GM21381 (cell line): ENCODE data around the gene PCDH19.
A peak's percentile ranks its signal among the peaks of the same experiment; 100 is the strongest.
"Not testable (repeated sequence)": the region's sequence is repeated elsewhere in the genome, so short reads cannot be mapped to it uniquely, and the experiment has no call there.

Experiments
- ATAC-seq: cut with Tn5 transposase; IDR thresholded peaks from one replicate; pipeline ENCODE4 v1.9.1; 2021; ENCODE audit warnings: mild to moderate bottlenecking, moderate library complexity; ENCODE audit not compliant: unreplicated experiment

The PCDH19 gene, protein sequence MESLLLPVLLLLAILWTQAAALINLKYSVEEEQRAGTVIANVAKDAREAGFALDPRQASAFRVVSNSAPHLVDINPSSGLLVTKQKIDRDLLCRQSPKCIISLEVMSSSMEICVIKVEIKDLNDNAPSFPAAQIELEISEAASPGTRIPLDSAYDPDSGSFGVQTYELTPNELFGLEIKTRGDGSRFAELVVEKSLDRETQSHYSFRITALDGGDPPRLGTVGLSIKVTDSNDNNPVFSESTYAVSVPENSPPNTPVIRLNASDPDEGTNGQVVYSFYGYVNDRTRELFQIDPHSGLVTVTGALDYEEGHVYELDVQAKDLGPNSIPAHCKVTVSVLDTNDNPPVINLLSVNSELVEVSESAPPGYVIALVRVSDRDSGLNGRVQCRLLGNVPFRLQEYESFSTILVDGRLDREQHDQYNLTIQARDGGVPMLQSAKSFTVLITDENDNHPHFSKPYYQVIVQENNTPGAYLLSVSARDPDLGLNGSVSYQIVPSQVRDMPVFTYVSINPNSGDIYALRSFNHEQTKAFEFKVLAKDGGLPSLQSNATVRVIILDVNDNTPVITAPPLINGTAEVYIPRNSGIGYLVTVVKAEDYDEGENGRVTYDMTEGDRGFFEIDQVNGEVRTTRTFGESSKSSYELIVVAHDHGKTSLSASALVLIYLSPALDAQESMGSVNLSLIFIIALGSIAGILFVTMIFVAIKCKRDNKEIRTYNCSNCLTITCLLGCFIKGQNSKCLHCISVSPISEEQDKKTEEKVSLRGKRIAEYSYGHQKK (N-terminal part only)

DNA sequence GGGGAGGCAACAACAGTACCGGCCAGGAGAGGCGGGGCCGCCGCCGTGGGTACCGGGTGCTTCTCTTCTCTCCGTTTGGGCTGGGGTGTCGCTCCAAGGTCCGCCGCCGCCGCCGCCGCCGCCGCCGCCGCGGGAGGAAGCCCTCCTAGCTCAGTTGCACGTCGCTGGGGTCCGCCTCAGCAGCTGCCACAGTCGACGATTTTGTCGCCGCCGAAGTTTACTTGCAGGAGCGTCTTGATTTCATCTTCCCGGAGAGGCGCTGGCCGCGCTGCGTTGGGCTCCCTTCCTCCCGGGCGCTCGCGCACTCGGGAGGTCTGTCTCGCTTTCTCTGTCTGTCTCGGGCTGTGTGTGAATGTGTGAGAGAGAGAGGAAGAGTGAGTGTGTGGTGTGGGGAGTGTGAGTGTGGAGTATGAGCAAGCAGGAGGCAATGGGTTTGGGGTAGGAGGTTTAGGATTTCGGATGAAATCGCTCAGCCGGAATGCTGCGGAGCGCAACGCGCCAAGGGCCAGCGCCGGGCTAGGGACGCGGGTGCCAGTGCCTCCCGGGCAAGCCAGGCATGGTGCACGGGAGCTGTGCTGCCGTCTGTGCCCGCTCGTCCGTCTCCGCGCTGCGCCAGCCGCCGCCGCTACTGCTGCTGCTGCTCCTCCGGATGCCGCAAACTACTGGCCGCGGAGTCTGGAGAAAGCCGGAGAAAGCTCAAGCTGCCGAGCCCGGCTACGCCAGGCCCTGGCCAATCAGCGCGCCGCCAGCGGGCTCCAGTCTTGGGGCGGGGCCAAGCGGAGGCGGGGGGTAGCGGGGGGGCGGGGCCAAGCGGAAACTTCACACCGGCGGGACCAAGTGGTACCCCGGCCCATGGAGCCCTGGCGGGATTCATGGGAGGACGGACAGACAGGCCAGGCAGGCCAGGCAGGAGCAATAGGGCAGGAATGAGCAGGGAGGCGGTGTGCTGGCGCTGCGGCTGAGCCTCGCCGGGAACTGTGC lies at the start of gene PCDH19:
PCDH19 (minus strand) TSS at position 664 of the 981 bp plus-strand sequence. CDS start 1,676 bp downstream, outside the sequence.
- ATAC-seq: peak; percentile 53

DNA sequence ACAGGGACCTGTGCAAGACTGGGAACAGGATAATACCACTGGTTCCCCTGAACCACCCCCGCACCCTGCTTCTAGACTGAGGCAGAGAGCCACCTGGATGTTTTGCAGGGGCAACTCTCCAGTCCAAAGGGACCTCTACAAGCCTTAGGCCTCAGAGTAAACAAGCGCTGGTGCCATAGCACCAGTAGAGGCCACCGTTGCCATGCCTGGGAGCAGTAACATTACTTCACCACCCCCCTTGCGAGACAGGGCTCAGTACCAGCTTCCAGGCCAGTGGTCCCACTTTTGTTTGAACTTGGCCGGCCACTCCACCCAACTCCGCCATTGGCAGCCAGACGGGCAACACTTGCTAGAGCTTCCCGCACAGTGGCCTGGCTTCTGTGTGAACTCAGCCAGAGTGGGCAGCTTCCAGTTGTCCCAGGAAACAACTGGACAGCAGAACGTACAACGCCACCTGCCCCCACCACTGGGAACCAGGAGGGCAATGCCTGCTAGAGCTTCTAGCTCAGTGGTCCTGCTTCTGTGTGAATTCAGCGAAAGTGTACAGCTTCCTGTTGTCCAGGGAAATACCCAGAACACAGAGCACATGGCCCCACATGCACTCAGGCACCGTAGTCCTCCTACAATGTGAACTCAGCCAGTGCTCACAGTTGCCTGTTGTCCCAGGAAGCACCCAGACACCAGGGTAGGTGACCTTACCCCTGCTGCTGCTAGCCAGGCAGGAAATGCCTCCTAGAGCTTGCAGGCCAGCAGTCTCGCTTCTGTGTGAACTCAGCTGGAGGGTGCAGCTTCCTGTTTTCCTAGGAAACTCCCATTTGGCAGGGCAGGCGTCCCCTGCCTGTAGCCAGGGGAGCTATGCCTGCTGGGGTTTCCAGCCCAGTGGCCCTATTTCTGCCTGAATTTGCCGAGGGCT lies 39.9 kb upstream of the PCDH19 start:
- ATAC-seq: no peak

DNA sequence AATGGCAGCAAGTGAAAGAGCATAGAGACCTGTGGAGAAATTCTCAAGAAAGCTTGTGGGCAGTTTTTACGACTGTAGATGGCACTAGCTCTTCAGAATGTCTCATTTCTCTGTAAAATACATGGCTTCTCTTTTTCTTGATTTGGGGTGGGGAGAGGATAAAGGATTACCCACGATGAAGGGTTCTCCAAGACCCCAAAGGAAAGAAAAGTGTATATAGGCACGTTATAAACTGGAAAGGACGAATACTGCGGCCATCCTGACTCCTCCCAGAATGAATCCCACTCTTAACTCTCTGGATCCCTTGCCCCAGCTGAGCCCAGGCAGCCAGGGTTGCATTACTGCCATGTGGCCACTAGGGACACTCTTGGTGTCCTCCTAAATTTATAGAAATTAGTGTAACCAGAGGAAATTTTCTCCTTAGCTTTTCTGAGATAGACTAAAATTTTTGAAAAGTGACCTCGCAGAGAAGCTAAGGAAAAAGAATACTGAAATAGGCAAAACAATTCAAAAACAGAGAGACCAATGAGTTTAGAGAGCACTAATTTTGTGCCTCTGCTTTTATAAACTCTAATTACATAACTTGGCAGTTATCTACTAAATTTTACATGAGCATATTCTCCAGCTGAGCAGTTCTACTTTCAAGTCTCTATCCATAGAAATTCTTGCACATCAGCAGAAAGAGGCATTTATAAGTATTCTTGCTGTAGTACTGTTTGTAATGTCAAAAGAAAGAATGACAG lies 37.8 kb upstream of the PCDH19 start:
- no peak for ATAC-seq

DNA sequence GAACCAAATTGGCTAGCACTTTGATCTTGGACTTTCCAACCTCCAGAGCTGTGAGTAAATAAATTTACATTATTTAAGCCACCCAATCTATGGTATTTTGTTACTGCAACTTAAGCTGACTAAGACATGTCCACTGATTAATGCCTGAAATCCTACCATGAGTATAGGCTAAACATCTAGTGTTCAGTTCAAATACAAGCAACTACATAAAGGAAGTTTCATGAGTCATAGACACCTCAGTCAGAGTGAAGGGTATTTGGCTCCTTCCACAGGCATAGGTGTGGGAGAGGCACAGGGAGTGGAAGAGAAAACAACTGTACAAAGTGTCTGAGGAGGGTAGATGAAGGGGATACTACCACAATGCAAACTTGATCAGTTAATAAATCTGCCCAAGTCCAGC lies 35.5 kb upstream of the PCDH19 start:
- ATAC-seq: no peak

DNA sequence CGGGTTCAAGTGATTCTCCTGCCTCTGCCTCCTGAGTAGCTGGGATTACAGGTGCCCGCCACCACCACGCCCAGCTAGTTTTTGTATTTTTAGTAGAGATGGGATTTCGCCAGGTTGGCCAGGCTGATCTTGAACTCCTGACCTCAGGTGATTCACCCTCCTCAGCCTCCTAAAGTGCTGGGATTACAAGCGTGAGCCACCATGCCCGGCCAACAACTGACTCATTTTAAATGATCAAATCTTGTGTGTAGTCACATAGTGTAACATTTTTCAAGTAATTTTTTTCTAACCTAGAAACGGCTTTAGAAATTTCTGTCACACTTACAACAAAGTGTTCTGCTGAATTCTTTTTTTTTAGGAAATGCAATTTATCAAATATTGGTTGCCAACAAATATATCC lies 31.2 kb upstream of the PCDH19 start:
- not testable (repeated sequence) for ATAC-seq

DNA sequence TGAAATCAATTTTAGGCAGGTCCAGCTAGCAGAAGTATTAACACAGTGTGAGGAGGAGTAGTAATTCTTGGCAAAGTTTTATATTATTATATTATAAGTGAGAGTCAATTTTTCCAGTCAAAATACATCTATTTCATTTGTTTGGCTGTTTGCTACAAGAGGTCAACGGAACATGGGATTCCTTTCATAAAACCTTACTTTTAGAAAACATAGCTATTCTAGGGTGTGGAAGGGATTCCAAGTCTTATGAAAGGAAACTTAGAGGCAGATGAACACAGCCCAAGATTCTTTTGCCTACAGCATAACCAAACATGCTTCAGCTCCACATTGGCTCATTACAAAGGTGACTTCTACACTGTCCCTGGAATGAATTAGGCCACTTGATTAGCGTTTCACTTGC lies 29.9 kb upstream of the PCDH19 start:
- ATAC-seq: no peak

DNA sequence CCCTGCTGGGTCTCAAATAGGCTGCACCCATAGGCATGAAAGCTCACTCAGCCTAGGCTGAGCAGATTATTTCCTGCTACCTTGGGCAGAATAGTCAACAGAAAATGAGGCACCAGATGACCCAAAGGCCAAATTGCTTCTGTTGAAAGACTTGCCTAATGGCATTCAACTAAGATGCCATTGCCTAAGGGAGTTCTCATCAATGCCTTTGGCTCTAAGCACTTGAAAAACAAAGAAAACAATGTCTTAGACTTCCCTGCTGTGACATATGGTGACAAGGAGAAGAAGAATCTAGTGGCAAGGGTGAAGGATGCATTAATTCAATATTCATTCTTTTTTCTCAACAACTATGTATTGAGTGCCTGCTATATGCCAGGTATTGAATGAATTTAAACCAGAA lies 25.7 kb upstream of the PCDH19 start:
- no peak for ATAC-seq

DNA sequence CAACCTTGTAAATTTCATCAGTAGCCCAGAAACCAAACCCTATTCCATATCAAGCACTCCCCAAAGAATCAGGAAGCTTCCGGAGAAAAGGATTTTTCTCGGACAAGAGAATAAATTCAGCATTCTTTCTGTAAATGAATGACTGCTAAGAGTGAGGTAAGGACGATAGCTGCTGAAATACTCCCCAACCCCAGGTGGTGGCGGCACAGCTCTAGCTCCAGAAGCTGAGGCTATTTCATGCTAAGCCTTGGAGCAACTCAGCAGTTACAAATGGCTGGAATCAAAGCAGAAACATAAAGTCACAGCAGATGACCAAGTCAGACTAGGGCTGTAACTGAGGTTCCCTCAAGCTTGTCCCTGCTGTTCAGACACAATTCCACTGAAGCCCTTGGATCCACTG lies 13.9 kb upstream of the PCDH19 start:
- no peak for ATAC-seq

DNA sequence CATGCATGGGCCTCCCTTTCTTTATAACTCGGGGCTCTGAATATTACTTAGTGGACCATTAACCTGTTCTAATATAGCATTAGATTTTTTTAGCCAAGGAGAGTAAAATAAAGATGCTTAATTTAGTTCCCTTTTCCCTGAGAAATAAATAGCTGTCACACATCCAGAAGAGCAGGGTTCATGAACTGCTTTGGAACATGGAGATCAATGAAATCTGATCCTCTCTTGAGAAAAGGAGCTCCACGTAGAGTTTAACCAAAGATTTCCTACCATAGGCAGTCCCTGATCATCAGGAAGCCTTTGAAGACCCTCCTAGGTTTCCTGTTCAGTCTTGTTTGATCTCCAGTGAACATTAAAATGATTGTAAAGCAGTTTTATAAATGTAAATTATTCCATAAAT lies 8.5 kb upstream of the PCDH19 start:
- ATAC-seq: no peak

DNA sequence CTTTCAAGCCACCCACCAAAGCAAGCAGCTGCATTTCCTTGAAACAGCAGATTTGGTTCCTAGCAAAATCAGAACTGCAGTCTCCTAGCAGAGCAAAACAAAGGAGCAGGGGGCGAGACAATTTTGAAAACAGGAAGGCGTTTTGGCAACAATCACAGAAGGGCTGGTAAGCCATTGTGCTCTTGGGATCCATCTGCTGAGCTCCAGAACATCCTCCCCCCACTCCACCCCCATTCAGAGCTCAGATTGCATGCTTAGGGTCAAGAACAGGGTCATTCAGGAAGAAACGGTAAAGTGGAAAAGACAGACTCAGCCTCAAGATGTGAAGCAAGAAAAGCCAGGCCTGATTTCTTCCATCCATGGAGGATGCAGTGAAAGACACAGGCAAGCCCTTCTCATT lies 7.6 kb upstream of the PCDH19 start:
- no peak for ATAC-seq

DNA sequence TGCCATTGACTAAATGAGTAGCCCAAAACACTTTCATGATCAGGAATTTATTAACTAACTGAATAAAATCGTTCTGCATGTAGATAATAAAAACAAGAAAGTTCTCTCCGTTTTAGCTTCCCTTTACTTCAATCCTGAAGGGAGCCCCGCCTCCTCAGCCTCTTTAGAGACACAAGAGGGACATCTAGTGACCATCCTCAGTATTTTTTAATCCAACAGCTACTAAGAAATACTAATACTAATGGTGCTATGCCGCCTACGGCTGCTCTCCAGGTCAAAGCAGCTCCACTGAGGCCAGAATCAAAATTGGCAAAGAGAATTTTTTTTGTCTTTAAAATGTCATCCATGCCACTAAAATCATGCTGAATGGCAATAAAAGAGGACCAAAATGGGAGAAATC lies 3.2 kb upstream of the PCDH19 start:
- peak; percentile 65 for ATAC-seq

DNA sequence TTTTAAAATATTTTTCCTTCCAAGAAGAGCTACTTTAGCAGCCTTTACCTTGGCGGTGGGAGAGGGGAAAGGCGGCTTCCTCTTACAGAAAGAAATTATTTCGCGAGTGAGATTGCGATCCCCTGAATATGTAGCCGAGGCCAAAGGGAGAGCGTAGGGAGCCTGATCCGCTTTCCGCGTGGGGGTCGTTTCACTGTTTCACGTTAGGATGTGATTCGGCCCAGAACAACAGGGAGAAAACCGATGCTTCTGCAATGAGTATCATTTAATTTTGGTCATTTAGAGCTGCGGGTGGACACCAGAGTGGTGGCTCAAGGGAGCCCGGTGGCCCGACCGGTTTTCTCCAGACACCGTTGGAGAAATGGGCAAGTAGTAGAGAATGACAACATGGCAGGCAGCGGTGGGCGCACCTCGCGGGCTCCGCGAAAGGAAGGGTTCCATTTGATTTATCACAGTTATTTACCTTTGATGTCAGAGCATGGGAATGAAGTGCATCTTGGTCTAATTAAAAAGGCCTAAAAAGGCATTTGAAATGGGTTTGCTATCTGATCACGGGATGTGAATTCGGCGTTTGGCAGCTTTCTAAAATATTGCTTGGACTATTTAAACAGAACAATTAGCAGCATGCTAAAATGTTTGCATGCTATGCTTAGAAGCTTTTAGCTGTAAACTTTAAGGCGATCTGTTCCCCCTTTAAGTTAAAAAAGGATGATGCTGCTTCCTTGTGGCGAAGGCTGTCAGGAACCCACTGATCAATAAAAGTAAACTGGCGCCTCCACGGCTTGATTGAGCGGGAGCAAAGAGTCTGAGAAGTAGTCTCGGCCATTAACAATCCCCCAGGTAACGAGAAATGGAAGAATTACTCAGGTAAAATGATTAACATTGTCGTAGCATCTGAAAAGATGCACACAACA lies 2.0 kb upstream of the PCDH19 start:
- no peak for ATAC-seq

DNA sequence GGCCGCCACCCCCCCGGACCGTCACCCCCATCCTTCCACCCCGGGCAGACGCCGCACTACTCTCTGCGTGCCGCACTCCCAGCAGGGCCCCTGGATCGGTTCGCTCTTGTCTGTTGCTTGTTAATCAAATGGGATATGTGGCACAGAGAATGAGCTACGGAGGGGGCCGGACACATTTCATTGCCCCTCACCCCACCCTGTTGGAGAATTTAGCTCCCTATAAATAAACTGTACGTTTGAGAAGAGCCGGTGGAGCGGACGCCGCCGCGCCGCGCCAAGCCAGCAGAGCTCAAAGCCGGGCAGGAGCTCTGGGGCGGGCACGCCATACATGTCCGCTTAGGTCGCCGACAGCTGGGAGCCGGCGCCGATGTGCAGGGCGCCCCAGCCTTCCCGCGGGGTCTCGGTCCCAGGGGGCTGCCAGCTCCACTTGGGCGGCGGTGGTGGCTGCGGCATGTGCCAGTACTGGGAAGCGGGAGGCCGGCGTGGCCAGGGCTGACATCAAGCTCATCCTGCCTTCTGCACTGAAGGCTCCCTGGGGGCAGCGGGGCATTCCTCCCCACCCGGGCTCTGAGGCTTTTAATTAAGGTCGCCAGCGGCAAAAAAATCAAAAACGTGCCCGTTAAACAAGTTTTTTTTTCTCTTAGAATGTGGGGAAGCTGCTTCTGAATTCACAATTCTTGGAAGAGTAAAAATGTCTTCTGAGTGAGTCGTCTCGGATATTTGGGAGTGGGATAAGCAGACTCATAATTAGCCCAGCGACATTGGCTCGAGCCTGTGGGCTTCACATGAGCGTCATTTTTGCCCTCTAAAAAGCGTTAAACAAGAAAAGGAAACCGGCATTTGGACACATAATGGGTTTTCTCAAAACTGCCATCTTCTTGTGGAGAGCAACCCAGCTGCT lies 1.1 kb upstream of the PCDH19 start:
- no peak for ATAC-seq

DNA sequence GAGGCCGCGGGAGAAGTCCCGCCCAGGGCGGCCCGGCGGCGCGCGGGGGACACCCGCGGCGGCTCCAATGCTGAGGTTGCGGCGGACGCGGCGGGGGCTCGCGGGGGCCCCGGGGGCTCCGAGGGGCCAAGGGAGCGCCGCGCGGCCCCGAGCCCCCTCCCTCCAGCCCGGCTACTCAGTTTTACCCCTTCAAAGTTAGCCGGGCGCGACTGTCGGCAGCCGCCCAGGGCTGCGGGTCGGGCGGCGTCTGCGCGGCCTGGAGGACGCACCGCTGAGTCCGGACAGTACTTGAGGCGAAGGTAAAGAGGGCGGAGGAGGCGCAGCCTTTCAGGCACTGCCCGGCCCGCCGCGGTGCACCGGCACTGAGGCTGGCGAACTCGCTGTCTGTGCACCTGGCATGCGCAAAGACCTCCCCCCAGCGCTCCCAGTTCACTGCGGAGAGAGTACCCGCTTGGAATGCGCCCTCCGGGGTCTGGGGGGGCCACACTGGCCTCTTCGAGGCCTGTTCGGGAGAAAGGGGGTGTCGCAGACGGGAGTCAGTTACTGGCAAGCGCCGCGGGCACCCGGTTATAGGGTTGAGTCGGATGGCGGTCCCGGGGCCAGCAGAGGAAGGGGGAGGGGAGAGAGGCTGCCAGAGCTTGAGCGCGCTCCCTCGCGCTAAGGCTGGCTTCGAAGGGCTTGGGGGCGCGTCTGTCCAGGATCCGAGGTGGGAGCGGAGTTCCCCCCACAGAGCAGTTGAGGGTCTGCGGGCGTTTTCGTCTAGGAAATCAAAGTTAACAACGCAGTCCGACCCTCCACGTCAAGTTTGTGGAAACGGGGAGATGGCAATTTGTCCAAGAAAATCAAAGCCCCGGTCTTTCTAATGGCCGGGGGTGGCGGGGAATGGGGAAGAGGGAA lies 1.1 kb downstream of the PCDH19 start:
- no peak for ATAC-seq

DNA sequence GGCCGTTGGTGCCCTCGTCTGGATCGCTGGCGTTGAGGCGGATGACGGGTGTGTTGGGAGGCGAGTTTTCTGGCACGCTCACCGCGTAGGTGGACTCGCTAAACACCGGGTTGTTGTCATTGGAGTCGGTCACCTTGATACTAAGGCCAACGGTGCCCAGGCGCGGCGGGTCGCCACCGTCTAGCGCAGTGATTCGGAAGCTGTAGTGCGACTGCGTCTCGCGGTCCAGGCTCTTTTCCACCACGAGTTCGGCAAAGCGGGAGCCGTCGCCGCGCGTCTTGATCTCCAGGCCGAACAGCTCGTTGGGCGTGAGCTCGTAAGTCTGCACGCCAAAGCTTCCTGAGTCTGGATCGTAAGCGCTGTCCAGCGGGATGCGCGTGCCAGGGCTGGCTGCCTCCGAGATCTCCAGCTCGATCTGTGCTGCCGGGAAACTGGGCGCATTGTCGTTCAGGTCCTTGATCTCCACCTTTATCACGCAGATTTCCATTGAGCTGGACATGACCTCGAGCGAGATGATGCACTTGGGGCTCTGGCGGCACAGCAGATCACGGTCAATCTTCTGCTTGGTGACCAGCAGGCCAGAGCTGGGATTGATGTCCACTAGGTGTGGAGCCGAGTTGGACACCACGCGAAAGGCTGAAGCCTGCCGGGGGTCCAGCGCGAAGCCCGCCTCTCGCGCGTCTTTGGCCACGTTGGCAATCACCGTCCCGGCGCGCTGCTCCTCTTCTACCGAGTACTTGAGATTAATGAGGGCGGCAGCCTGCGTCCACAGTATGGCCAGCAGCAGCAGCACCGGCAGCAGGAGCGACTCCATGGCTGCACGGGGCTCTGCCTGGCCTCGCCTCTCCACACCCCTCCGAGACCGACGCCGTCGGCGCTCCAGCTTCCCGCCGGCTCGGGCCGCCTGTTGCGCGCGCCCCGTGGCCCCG lies 2.0 kb downstream of the PCDH19 start:
- no peak for ATAC-seq
